ENCODE data around the gene SYTL2. TPM values are rescaled to one million over a fixed set of nuclear protein-coding genes. Genes with fewer than 3 reads are reported as not detected.
A peak's percentile ranks its signal among the peaks of the same experiment; 100 is the strongest.

The SYTL2 gene
- total RNA-seq, 1 experiment from 2014 or later = 0.75 TPM

GRCh38 chr11:85668157-85668556 lies 142.8 kb downstream of the SYTL2 start:
- H3K4me3 ChIP-seq (ENCODE audit: low read length) = no peak overlapping the region
- H3K9me2 ChIP-seq (replicated peaks; ENCODE audit: insufficient read depth, low read length) = no peaks in the 10 kb centered on the region
- no peaks in the 10 kb centered on the region for H3K9me3 ChIP-seq (ENCODE audit: low read length)
- peaks cover 6% of the 10 kb centered on the region; the same call in 1 of the 2 replicates for H3K27me3 ChIP-seq (ENCODE audit: low read length)
- no peak overlapping the region for H2AFZ ChIP-seq (ENCODE audit: low read length)
- H3K36me3 ChIP-seq (ENCODE audit: insufficient read depth, low read length) = peaks cover 7% of the 10 kb centered on the region
- H4K20me1 ChIP-seq (ENCODE audit: insufficient read depth, low read depth, low read length) = peaks cover 12% of the 10 kb centered on the region
- no peak overlapping the region for H3K9ac ChIP-seq (ENCODE audit: low read length)
- no peak overlapping the region for H3K27ac ChIP-seq (ENCODE audit: low read length)
- peaks cover 17% of the 10 kb centered on the region for H3K79me2 ChIP-seq (ENCODE audit: low read length)
- DNase-seq = no peak
- H3K4me1 ChIP-seq (ENCODE audit: low read length) = peaks cover 13% of the 10 kb centered on the region
- no peak overlapping the region for H3K4me2 ChIP-seq (ENCODE audit: low read depth, low read length, poor library complexity, severe bottlenecking)

GRCh38 chr11:85666687-85667086 lies 144.3 kb downstream of the SYTL2 start:
- H3K4me3 ChIP-seq (ENCODE audit: low read length) = no peak overlapping the region
- H3K4me1 ChIP-seq (ENCODE audit: low read length) = peaks cover 20% of the 10 kb centered on the region
- no peak overlapping the region for H3K9ac ChIP-seq (ENCODE audit: low read length)
- no peak overlapping the region for H3K4me2 ChIP-seq (ENCODE audit: low read depth, low read length, poor library complexity, severe bottlenecking)
- peak overlapping the region; percentile 68 for H2AFZ ChIP-seq (ENCODE audit: low read length)
- H4K20me1 ChIP-seq (ENCODE audit: insufficient read depth, low read depth, low read length) = peaks cover 25% of the 10 kb centered on the region
- H3K27me3 ChIP-seq (ENCODE audit: low read length) = no peaks in the 10 kb centered on the region
- H3K36me3 ChIP-seq (ENCODE audit: insufficient read depth, low read length) = peaks cover 20% of the 10 kb centered on the region
- H3K79me2 ChIP-seq (ENCODE audit: low read length) = peaks cover 32% of the 10 kb centered on the region
- no peaks in the 10 kb centered on the region for H3K9me2 ChIP-seq (replicated peaks; ENCODE audit: insufficient read depth, low read length)
- H3K27ac ChIP-seq (ENCODE audit: low read length) = no peak overlapping the region
- H3K9me3 ChIP-seq (ENCODE audit: low read length) = no peaks in the 10 kb centered on the region
- no peak for DNase-seq

GRCh38 chr11:85665733-85666132 lies 145.2 kb downstream of the SYTL2 start:
- Histone ChIP-seq H3K9me2 (replicated peaks; ENCODE audit: insufficient read depth, low read length) (no peaks in the 10 kb centered on the region), H3K4me2 (ENCODE audit: low read depth, low read length, poor library complexity, severe bottlenecking) (peak overlapping the region; percentile 89), H3K27me3 (ENCODE audit: low read length) (no peaks in the 10 kb centered on the region), H3K36me3 (ENCODE audit: insufficient read depth, low read length) (peaks cover 29% of the 10 kb centered on the region), H3K27ac (ENCODE audit: low read length) (no peak overlapping the region), H3K9me3 (ENCODE audit: low read length) (no peaks in the 10 kb centered on the region), H4K20me1 (ENCODE audit: insufficient read depth, low read depth, low read length) (peaks cover 34% of the 10 kb centered on the region), H3K4me1 (ENCODE audit: low read length) (peaks cover 30% of the 10 kb centered on the region), H3K79me2 (ENCODE audit: low read length) (peaks cover 42% of the 10 kb centered on the region), H3K9ac (ENCODE audit: low read length) (peak overlapping the region; percentile 93; the same call in 1 of the 2 replicates), H3K4me3 (ENCODE audit: low read length) (peak overlapping the region; percentile 75), H2AFZ (ENCODE audit: low read length) (peak overlapping the region; percentile 68)
- DNase-seq = no peak

- Histone ChIP-seq H3K4me2 (ENCODE audit: low read depth, low read length, poor library complexity, severe bottlenecking) (peak within 1 kb of the TSS; percentile 89), H3K27me3 (ENCODE audit: low read length) (no peaks in the 10 kb centered on the region), H3K9me2 (replicated peaks; ENCODE audit: insufficient read depth, low read length) (no peaks in the 10 kb centered on the region), H3K79me2 (ENCODE audit: low read length) (peaks cover 50% of the 10 kb centered on the region), H3K9ac (ENCODE audit: low read length) (peak within 1 kb of the TSS; percentile 93), H3K9me3 (ENCODE audit: low read length) (no peaks in the 10 kb centered on the region), H3K4me3 (ENCODE audit: low read length) (peak within 1 kb of the TSS; percentile 75), H2AFZ (ENCODE audit: low read length) (peak within 1 kb of the TSS; percentile 68), H3K27ac (ENCODE audit: low read length) (peak within 1 kb of the TSS; percentile 81), H3K4me1 (ENCODE audit: low read length) (peaks cover 39% of the 10 kb centered on the region), H4K20me1 (ENCODE audit: insufficient read depth, low read depth, low read length) (peaks cover 43% of the 10 kb centered on the region), H3K36me3 (ENCODE audit: insufficient read depth, low read length) (peaks cover 38% of the 10 kb centered on the region)
- DNase-seq = peak; percentile 100
These were observed 146.1 kb downstream of the SYTL2 start, which contains the start of gene CREBZF for GRCh38 chr11:85664615-85665481. Gene CREBZF, minus strand, starts transcription at chr11:85665129. Its CDS starts 254 bp downstream, at chr11:85664875.

GRCh38 chr11:85663753-85664614 lies 147.0 kb downstream of the SYTL2 start:
- Histone ChIP-seq H3K4me2 (ENCODE audit: low read depth, low read length, poor library complexity, severe bottlenecking) (peak overlapping the region; percentile 89), H3K27ac (ENCODE audit: low read length) (peak overlapping the region; percentile 81), H3K79me2 (ENCODE audit: low read length) (peaks cover 59% of the 10 kb centered on the region), H3K4me3 (ENCODE audit: low read length) (peak overlapping the region; percentile 75), H4K20me1 (ENCODE audit: insufficient read depth, low read depth, low read length) (peaks cover 52% of the 10 kb centered on the region), H2AFZ (ENCODE audit: low read length) (0 out of 2 replicates have a peak overlapping the region, but pooled peaks have one; percentile 12), H3K9me3 (ENCODE audit: low read length) (no peaks in the 10 kb centered on the region), H3K36me3 (ENCODE audit: insufficient read depth, low read length) (peaks cover 46% of the 10 kb centered on the region), H3K9ac (ENCODE audit: low read length) (peak overlapping the region; percentile 93), H3K4me1 (ENCODE audit: low read length) (peaks cover 47% of the 10 kb centered on the region), H3K27me3 (ENCODE audit: low read length) (no peaks in the 10 kb centered on the region), H3K9me2 (replicated peaks; ENCODE audit: insufficient read depth, low read length) (no peaks in the 10 kb centered on the region)
- DNase-seq = peak; percentile 96

GRCh38 chr11:85663080-85663752 lies 147.7 kb downstream of the SYTL2 start:
- Histone ChIP-seq H3K4me3 (ENCODE audit: low read length) (peak overlapping the region; percentile 75), H3K4me2 (ENCODE audit: low read depth, low read length, poor library complexity, severe bottlenecking) (peak overlapping the region; percentile 89), H3K4me1 (ENCODE audit: low read length) (peaks cover 55% of the 10 kb centered on the region), H3K9ac (ENCODE audit: low read length) (peak overlapping the region; percentile 93), H3K27ac (ENCODE audit: low read length) (peak overlapping the region; percentile 81; the same call in 1 of the 2 replicates), H2AFZ (ENCODE audit: low read length) (no peak overlapping the region), H4K20me1 (ENCODE audit: insufficient read depth, low read depth, low read length) (peaks cover 55% of the 10 kb centered on the region), H3K27me3 (ENCODE audit: low read length) (no peaks in the 10 kb centered on the region), H3K9me2 (replicated peaks; ENCODE audit: insufficient read depth, low read length) (no peaks in the 10 kb centered on the region), H3K36me3 (ENCODE audit: insufficient read depth, low read length) (peaks cover 54% of the 10 kb centered on the region), H3K9me3 (ENCODE audit: low read length) (no peaks in the 10 kb centered on the region), H3K79me2 (ENCODE audit: low read length) (peaks cover 67% of the 10 kb centered on the region)
- peak; percentile 66 for DNase-seq

GRCh38 chr11:85661972-85662664 lies 148.8 kb downstream of the SYTL2 start:
- peak overlapping the region; percentile 93 for H3K9ac ChIP-seq (ENCODE audit: low read length)
- H3K36me3 ChIP-seq (ENCODE audit: insufficient read depth, low read length) = peaks cover 65% of the 10 kb centered on the region
- H3K4me3 ChIP-seq (ENCODE audit: low read length) = peak overlapping the region; percentile 75
- peaks cover 59% of the 10 kb centered on the region for H3K4me1 ChIP-seq (ENCODE audit: low read length)
- no peaks in the 10 kb centered on the region for H3K9me3 ChIP-seq (ENCODE audit: low read length)
- peaks cover 78% of the 10 kb centered on the region for H3K79me2 ChIP-seq (ENCODE audit: low read length)
- no peak overlapping the region for H2AFZ ChIP-seq (ENCODE audit: low read length)
- H3K9me2 ChIP-seq (replicated peaks; ENCODE audit: insufficient read depth, low read length) = no peaks in the 10 kb centered on the region
- no peak overlapping the region for H3K27ac ChIP-seq (ENCODE audit: low read length)
- H4K20me1 ChIP-seq (ENCODE audit: insufficient read depth, low read depth, low read length) = peaks cover 55% of the 10 kb centered on the region
- DNase-seq = no peak
- no peaks in the 10 kb centered on the region for H3K27me3 ChIP-seq (ENCODE audit: low read length)
- H3K4me2 ChIP-seq (ENCODE audit: low read depth, low read length, poor library complexity, severe bottlenecking) = peak overlapping the region; percentile 89

Data from Karpas-422 (cell line).